PFSK-1 (cell line): Measurements from ENCODE around the gene UBAC2.

Experiments
- FOXP2 ChIP-seq: optimal IDR thresholded peaks from 2 replicates; pipeline ENCODE3; 2011; ENCODE audit warnings: borderline replicate concordance, control low read depth, inconsistent platforms; ENCODE audit not compliant: insufficient read depth; ENCODE audit errors: extremely low read length, extremely low read depth
- POLR2AphosphoS5 ChIP-seq: IDR thresholded peaks from 2 replicates; pipeline ENCODE4 v1.6.1; 2012; ENCODE audit warnings: low read depth, mild to moderate bottlenecking, control low read depth, low read length, moderate library complexity
- REST ChIP-seq, 2 experiments: IDR thresholded peaks; 2 replicates each; pipeline versions ENCODE4 v1.6.1 to v1.8.0; 2011 to 2012; ENCODE audit warnings: low read depth in 2 of 2, low read length in 2 of 2, control low read depth in 1 of 2, inconsistent platforms in 1 of 2, mild to moderate bottlenecking in 1 of 2, moderate library complexity in 1 of 2; ENCODE audit not compliant: insufficient read depth in 1 of 2
- SIN3A ChIP-seq: IDR thresholded peaks from 2 replicates; pipeline ENCODE4 v1.6.1; 2012; ENCODE audit warnings: mild to moderate bottlenecking, low read length, moderate library complexity, borderline replicate concordance; ENCODE audit not compliant: insufficient read depth
- TAF1 ChIP-seq: IDR thresholded peaks from 2 replicates; pipeline ENCODE4 v1.6.1; 2012; ENCODE audit warnings: low read length, control low read depth, borderline replicate concordance; ENCODE audit not compliant: insufficient read depth

DNA sequence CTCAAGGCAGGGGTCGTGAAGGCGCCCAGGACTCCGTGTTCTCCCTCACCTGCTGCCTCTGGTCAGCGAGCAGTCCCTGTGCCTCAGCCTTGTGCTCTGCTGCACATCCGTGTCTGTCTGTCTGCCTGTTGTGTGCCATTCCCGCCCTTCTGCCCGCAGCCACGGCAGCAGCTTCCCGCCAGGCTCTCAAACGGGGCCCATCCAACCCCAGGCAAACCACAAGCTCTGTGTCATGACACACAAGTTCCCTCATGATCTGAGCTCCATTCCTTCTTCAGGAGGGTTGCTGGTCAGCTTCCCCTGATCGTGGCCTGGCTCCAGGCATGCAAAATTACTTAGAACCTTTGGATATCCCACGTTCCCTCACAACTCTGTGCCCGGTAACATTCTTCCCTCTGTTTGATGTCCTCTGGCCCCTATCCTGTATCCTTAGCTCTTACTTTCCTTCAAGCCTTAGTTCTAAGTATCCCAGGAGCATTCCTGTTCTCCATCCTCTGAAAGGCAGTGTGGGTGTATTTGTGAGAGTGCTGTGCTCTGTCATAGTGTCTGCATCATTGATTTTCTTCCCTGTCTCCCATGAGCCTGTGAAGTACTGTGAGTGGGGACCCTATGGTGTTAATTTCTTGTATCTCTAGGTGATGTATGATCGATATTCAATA lies 103.3 kb downstream of the UBAC2 start:
- TF ChIP-seq TAF1 (no peak), POLR2AphosphoS5 (no peak), SIN3A (no peak), REST (IDR thresholded peaks at IDR 0.05; ENCODE audit: insufficient read depth in 1 of 2, low read depth in 2 of 2, low read length in 2 of 2) (no peak), FOXP2 (no peak)
